Caco-2 (cell line): ENCODE results near the gene DSCAM. TPM values are rescaled to one million over a fixed set of nuclear protein-coding genes. Genes with fewer than 3 reads are reported as not detected.

Experiments used
- BruUV-seq: library from RNA; stranded (reverse); fragments of 400-500 nt; replicated peaks from 2 replicates; lab custom pipeline; 2021; lab: Mats Ljungman, UMichigan
- CTCF ChIA-PET: fragments of 300-600 bp; sonication (Branson Sonifier 250); formaldehyde crosslinking; loops from one replicate; lab custom pipeline; 2022; ENCODE audit warnings: antibody characterized with exemption; lab: Charles Lee
- POLR2A ChIA-PET: fragments of 300-600 bp; sonication (Branson Sonifier 250); formaldehyde crosslinking; loops from one replicate; lab custom pipeline; 2022; ENCODE audit warnings: antibody characterized with exemption; lab: Charles Lee
- DNase-seq, 2 experiments: peaks; one replicate each; pipeline versions ENCODE4 v3.0.0 to v3.0.0-alpha.2; 2020 to 2022
- H3K27me3 ChIP-seq: replicated peaks from 2 replicates; pipeline ENCODE4 v1.6.0; 2011; ENCODE audit warnings: low read length; ENCODE audit not compliant: control insufficient read depth, insufficient read depth
- H3K36me3 ChIP-seq: 2 replicates; pipeline ENCODE4 v1.5.1; 2011; ENCODE audit warnings: low read length; ENCODE audit not compliant: control insufficient read depth, insufficient read depth
- H3K4me1 ChIP-seq: fragments of 250-450 bp; sonication (Bioruptor Pico); 2 replicates; pipeline ENCODE4 v1.5.1; 2020; ENCODE audit warnings: mild to moderate bottlenecking
- H3K4me3 ChIP-seq: 2 replicates; pipeline ENCODE4 v1.5.1; 2011; ENCODE audit warnings: low read depth, mild to moderate bottlenecking, control low read depth, low read length
- H3K9me3 ChIP-seq: fragments of 250-450 bp; sonication (Bioruptor Pico); 2 replicates; pipeline ENCODE4 v1.5.1; 2020; ENCODE audit warnings: mild to moderate bottlenecking, moderate library complexity
- H3K27ac Mint-ChIP-seq: one replicate; pipeline ENCODE4 v1.8.0; 2022; ENCODE audit warnings: mixed read lengths; ENCODE audit not compliant: unreplicated experiment
- H3K27me3 Mint-ChIP-seq: one replicate; pipeline ENCODE4 v1.8.0; 2022; ENCODE audit warnings: mixed read lengths; ENCODE audit not compliant: insufficient read depth, unreplicated experiment
- H3K36me3 Mint-ChIP-seq: one replicate; pipeline ENCODE4 v1.8.0; 2022; ENCODE audit warnings: mild to moderate bottlenecking, mixed read lengths; ENCODE audit not compliant: insufficient read depth, unreplicated experiment
- H3K4me1 Mint-ChIP-seq: one replicate; pipeline ENCODE4 v1.8.0; 2022; ENCODE audit warnings: low read depth, mixed read lengths; ENCODE audit not compliant: unreplicated experiment
- H3K4me3 Mint-ChIP-seq: one replicate; pipeline ENCODE4 v1.8.0; 2022; ENCODE audit warnings: mild to moderate bottlenecking, moderate library complexity, mixed read lengths; ENCODE audit not compliant: unreplicated experiment
- H3K9me3 Mint-ChIP-seq: one replicate; pipeline ENCODE4 v1.8.0; 2022; ENCODE audit warnings: mixed read lengths; ENCODE audit not compliant: unreplicated experiment
- intact Hi-C: fragments of 100-400 bp; cut with micrococcal nuclease; formaldehyde crosslinking; loops from one replicate; pipeline ENCODE4 v1.10.0; 2022; ENCODE audit not compliant: unreplicated experiment
- total RNA-seq: library from RNA; stranded (reverse); gene quantifications from 2 replicates; pipeline ENCODE4 v1.2.3, GENCODE V29; 2022
- TF ChIP-seq, protein P1 (sequence below), 2 experiments: fragments of 200-600 bp in 1 of 2; IDR thresholded peaks; 1 replicate in 1 of 2; 2 replicates in 1 of 2; pipeline versions ENCODE4 v1.5.1 to v1.8.0; 2011 to 2022; ENCODE audit warnings: antibody characterized with exemption in 1 of 2, control low read depth in 1 of 2, inconsistent platforms in 1 of 2, low read depth in 1 of 2, low read length in 1 of 2, mild to moderate bottlenecking in 1 of 2, moderate library complexity in 1 of 2; ENCODE audit not compliant: insufficient read depth in 1 of 2, severe bottlenecking in 1 of 2, unreplicated experiment in 1 of 2

DSCAM gene
- total RNA-seq, 1 experiment from 2014 or later: not detected

DNA sequence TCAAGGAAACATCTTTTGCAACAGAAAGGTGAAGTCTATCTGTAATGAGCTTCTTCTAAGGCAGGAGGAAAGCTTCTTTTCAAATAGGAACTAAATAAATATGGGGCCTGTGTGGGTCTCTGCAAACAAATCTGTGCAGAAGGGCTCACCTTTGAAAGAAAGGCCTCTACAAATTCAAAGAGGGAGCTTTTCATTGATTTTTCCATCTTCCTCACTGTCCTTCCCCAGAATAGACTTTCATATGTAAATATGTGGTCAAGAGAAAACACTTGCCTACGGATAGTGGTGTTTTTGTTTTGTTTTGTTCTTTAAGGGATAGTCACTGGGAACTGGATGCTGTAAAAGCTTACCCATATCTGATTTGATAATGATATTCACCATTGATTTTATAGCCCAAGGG lies 223.4 kb downstream of the DSCAM start:
- intact Hi-C loops: no loop called here
- no peaks in the 10 kb centered on the region for H3K27me3 ChIP-seq
- CTCF ChIA-PET: no interaction called here
- Mint-ChIP-seq H3K9me3 (peaks cover 9% of the 10 kb centered on the region), H3K27me3 (peaks cover 17% of the 10 kb centered on the region), H3K36me3 (no peaks in the 10 kb centered on the region), H3K27ac (no peak overlapping the region), H3K4me3 (no peak overlapping the region), H3K4me1 (no peaks in the 10 kb centered on the region)
- no peaks in the 10 kb centered on the region for H3K9me3 ChIP-seq
- no peak for DNase-seq
- TF ChIP-seq, protein P1, sequence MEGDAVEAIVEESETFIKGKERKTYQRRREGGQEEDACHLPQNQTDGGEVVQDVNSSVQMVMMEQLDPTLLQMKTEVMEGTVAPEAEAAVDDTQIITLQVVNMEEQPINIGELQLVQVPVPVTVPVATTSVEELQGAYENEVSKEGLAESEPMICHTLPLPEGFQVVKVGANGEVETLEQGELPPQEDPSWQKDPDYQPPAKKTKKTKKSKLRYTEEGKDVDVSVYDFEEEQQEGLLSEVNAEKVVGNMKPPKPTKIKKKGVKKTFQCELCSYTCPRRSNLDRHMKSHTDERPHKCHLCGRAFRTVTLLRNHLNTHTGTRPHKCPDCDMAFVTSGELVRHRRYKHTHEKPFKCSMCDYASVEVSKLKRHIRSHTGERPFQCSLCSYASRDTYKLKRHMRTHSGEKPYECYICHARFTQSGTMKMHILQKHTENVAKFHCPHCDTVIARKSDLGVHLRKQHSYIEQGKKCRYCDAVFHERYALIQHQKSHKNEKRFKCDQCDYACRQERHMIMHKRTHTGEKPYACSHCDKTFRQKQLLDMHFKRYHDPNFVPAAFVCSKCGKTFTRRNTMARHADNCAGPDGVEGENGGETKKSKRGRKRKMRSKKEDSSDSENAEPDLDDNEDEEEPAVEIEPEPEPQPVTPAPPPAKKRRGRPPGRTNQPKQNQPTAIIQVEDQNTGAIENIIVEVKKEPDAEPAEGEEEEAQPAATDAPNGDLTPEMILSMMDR (IDR thresholded peaks at IDR 0.05; ENCODE audit: insufficient read depth in 1 of 2, low read depth in 1 of 2, low read length in 1 of 2, severe bottlenecking in 1 of 2, unreplicated experiment in 1 of 2): no peak
- POLR2A ChIA-PET: interaction anchor here (0.6 kb wide), 1 partner anchor 52 kb away, joined by 3 read pairs; no protein-coding TSS in a partner anchor
- no TSS peak for BruUV-seq
- H3K36me3 ChIP-seq: no peaks in the 10 kb centered on the region
- no peaks in the 10 kb centered on the region for H3K4me1 ChIP-seq
- no peak overlapping the region for H3K4me3 ChIP-seq

DNA sequence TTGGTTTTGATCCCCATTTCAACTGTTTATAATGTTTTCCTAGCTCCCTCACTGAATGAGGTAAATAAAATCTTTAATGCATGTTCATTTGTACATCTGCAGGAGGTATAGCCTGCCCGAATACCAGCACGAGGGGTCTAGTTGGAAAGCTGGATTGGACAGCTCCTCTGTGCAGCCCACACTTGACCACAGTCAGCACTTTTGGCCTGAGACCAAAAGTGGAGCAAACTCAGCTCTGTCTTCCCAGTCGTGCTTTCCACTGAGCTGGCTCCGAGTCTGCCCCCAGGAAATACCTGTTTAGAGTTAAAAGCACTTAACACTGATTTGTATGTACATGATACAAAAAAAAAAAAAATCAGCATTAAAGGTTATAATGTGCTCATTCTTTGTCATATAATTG lies 224.4 kb downstream of the DSCAM start:
- ChIA-PET CTCF (no interaction called here), POLR2A (no interaction called here)
- BruUV-seq: no TSS peak
- Mint-ChIP-seq H3K27ac (no peak overlapping the region), H3K27me3 (peaks cover 21% of the 10 kb centered on the region), H3K4me1 (no peaks in the 10 kb centered on the region), H3K4me3 (no peak overlapping the region), H3K9me3 (peaks cover 9% of the 10 kb centered on the region), H3K36me3 (no peaks in the 10 kb centered on the region)
- intact Hi-C loops: no loop called here
- H3K4me3 ChIP-seq: no peak overlapping the region
- no peaks in the 10 kb centered on the region for H3K36me3 ChIP-seq
- no peaks in the 10 kb centered on the region for H3K4me1 ChIP-seq
- no peaks in the 10 kb centered on the region for H3K27me3 ChIP-seq
- TF ChIP-seq, protein P1 (IDR thresholded peaks at IDR 0.05; ENCODE audit: insufficient read depth in 1 of 2, low read depth in 1 of 2, low read length in 1 of 2, severe bottlenecking in 1 of 2, unreplicated experiment in 1 of 2): no peak
- H3K9me3 ChIP-seq: no peaks in the 10 kb centered on the region
- DNase-seq: no peak

DNA sequence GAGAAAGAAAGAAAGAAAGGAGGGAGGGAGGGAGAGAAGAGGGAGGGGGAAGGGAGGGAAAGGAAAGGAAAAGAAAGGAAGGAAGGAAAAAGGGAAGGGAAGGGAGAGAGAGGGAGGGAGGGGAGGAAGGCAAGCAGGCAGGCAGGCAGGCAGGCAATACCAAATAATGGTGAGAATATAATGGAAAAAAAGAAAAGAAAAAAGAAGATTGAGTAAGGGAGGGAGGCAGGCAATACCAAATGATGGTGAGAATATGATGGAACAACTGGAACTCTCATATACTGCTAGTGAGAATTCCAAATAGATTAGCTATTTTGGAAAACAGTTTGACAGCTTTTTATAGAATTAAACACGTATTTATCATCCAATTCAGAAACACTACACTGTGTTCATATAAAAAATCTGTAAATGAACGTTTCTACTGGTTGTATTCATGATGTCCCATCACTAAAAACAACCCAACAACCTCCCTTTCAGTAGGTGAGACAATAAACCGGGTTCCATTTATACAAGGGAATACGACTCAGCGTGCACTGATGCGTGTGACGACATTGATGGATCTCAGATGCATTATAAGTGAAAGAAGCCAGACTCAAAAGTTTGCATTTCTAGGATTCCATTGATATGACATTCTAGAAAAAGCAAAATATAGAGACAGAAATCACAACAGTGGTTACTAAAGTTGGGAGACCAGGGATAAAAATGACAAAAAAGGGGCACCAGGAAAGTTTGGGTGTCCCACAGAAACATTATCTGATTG lies 226.4 kb downstream of the DSCAM start:
- Histone ChIP-seq H3K4me3 (no peak overlapping the region), H3K36me3 (no peaks in the 10 kb centered on the region), H3K9me3 (no peaks in the 10 kb centered on the region), H3K4me1 (no peaks in the 10 kb centered on the region), H3K27me3 (no peaks in the 10 kb centered on the region)
- ChIA-PET POLR2A (no interaction called here), CTCF (no interaction called here)
- Mint-ChIP-seq H3K9me3 (peaks cover 9% of the 10 kb centered on the region), H3K36me3 (no peaks in the 10 kb centered on the region), H3K27ac (no peak overlapping the region), H3K27me3 (peaks cover 16% of the 10 kb centered on the region), H3K4me3 (no peak overlapping the region), H3K4me1 (no peaks in the 10 kb centered on the region)
- no peak for DNase-seq
- TF ChIP-seq, protein P1 (IDR thresholded peaks at IDR 0.05; ENCODE audit: insufficient read depth in 1 of 2, low read depth in 1 of 2, low read length in 1 of 2, severe bottlenecking in 1 of 2, unreplicated experiment in 1 of 2): no peak
- intact Hi-C loops: no loop called here
- BruUV-seq: no TSS peak
